ENCODE data around the gene CHRNA10. TPM values are rescaled to one million over a fixed set of nuclear protein-coding genes. Genes with fewer than 3 reads are reported as not detected.

The CHRNA10 gene
- total RNA-seq, 1 experiment from 2014 or later: 0.94 TPM

DNA sequence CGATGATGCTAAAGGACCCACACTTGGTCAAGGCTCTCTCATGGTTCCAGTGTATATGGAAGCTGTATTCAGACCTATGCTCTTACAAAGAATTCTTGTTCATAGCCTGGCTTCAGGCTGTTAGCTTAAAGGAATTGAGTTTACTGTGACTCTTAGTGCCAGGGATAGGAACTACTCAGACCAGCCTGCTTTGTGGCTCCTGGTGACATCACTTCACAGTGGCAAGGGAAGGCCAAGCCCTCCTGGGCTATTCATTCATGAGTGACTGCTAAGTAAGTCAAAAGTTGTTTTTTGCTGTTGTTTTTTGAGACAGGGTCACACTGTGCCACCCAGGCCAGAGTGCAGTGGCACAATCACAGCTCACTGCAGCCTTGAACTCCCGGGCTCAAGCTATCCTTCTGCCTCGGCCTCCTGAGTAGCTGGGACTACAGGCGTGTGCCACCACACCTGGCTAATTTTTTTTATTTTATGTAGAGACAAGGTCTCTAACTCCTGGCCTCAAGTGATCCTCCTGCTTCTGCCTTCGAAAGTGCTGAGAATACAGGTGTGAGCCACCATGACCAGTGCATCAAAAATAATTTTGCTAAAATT is 39.0 kb downstream of the CHRNA10 start:
- DNase-seq (ENCODE audit: low read depth): no peak

DNA sequence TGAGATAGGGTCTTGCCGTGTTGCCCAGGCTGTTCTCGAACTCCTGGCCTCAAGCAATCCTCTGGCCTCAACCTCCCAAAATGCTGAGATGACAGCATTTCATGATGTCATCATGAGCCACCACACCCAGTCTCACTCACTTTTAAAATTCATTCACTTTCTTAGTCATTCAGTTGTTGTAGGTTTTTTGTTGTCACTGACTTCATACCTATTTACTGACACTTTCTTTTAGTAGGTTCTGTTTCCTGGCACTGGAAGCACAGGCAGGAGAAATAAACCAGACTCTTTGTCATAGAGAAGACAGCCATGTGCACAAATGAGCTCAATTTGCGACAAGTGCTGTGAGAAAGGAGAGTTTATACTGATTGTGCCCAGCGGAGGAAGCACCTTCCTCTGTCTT is 39.9 kb downstream of the CHRNA10 start:
- peak; percentile 24 for DNase-seq (ENCODE audit: low read depth)

DNA sequence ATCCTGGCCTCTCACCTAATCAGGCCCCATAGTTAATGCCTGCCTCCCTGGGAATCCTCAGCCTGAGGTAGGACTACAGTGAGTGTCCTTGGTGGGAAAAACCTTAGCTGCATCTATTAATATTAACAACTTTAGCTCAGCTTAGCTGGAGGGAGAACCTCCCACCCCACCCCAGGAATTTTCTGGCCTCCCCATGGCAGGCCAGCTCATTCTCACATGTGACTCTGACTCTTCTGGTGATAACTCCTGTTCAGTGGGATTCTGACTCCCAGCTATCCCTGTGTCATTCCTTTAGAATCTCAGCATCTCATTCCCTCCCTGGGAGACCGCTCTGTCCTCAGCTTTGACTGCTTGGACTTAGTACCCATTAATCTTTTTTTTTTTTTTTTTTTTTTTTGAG is 43.9 kb downstream of the CHRNA10 start:
- DNase-seq (ENCODE audit: low read depth): peak; percentile 78

DNA sequence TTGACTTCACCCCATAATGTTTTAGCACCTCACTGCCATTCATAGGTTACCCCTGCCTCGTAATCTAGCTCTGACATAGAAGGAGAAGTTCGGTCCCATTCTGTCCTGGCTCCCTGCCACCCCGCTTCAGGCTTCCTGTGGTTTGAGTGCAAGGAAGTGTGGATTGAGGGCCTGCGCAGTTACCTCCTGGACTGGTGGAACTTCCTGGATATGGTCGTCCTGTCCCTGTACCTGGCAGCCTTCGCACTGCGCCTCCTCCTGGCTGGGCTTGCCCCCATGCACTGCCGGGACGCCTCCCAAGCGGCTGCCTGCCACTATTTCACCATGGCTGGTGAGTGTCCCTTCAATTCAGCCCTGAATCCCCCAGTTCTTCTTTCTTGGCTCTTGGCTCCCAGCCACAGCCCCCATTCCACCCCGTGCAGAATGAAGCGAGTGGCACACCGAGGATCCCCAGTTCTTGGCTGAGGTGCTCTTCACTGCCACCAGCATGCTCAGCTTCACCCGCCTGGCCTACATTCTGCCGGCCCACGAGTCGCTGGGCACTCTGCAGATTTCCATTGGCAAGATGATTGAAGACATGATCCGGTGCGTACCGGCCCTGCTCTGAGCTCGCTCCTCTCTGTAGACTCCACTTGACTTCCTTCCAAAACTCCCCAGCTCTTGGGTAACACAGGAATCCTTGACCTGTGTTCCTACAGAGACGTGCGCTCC is 44.8 kb downstream of the CHRNA10 start:
- DNase-seq (ENCODE audit: low read depth): no peak

DNA sequence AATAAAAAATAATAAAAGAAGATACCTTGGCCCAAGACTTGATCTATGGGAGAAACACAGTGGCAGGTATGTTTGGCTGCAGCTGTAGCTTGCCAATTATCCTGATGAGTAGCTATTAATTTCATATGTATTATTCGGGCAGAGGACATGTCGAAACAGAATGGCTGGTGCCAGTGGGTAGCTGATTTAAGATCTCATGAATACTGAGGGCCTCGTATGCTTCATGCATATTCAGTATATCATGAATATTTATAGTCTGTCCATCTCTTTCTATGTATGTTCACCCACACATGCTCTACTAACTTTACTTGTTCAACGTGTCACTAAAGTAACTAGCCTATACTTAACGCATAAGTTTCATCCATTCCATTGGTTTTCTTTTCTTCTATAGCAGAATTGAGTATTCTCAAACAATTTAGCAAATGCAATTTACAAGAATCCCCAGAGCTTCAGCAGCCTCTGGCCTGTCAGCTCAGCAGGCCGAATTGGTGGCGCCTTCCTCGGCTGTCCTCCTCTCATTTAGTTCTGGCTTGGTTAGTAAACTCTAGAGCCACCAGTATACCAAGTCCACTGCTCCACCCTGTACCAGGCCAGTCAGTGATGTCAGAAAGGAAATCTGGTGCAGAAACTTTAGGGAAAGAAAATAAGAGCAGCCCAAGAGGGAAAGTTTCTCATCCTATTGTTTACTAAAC is 47.3 kb downstream of the CHRNA10 start:
- DNase-seq (ENCODE audit: low read depth): no peak

DNA sequence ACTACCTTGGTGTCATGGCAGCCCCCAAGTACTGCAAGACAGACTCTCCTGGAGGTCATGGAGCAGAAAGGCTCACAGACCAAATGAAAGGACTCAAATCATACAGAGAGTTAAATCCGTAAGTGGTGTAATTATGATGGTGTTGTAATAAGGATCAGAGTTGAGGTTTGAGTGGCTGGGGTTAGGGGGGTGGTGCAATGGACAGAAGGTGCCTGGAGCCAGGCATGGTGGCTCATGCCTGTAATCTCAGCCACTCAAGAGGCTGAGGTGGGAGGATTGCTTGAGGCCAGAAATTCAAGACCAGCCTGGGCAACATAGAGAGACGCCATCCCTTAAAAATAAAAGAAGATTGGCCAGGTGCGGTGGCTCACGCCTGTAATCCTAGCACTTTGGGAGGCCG is 48.1 kb downstream of the CHRNA10 start:
- no peak for DNase-seq (ENCODE audit: low read depth)

DNA sequence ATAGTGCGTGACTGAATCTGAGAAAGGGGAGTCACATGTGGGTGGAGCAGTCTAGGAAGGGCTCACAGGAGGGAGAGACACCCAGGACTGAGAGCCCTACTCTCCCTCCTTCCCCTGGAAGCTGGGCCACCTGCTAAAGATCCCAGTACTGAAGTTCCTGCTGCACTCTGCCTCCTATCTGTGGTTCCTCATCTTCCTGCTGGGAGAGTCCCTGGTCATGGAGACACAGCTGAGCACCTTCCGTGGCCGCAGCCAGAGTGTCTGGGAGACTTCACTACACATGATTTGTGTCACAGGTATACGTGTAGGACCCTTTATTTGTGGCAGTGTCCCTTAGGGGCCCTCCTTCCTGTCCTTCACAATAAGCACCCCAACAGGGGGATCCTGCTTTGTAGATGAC is 48.7 kb downstream of the CHRNA10 start:
- no peak for DNase-seq (ENCODE audit: low read depth)

DNA sequence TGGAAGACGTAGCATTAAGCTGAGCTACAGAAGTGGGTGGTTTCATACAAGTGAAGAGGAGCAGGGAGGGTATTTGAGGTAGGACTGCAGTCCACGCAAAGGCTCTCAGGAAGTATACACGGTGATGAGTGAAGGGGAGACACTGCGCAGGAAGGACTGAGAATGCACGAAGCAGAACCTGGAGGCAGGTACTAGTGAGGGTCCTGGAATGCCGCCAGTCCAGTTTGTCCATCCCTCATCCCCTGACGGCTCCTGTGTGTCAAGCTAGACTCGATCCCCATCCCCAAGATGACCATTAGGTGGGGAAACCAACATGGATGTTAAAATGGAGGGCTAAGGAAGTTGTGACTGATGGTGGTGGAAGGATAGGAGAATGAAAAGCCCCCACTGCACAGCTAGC is 53.2 kb downstream of the CHRNA10 start:
- DNase-seq (ENCODE audit: low read depth): no peak

DNA sequence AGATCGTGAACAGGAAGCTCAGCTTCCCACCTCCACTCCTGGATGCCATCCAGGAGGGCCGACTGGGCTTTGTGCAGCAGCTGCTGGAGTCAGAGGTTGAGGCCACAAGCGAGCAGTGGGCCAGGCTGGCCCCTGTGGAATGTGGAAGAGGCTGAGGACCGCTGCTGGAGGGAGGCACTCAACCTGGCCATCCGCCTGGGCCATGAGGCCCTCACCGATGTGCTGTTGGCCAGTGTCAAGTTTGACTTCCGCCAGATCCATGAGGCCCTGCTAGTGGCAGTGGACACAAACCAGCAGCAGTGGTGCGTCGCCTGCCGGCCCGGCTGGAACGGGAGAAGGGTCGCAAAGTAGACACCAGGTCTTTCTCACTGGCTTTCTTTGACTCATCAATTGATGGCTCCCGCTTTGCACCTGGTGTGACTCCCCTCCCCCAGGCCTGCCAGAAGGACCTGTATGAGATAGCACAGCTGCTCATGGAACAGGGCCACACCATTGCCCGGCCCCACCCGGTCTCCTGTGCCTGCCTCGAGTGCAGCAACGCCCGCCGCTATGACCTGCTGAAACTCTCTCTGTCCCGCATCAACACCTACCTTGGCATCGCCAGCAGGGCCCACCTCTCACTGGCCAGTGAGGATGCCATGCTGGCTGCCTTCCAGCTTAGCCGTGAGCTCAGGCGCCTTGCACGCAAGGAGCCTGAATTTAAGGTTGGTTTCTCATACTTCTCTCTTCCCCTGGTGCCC is 54.3 kb downstream of the CHRNA10 start:
- DNase-seq (ENCODE audit: low read depth): no peak

DNA sequence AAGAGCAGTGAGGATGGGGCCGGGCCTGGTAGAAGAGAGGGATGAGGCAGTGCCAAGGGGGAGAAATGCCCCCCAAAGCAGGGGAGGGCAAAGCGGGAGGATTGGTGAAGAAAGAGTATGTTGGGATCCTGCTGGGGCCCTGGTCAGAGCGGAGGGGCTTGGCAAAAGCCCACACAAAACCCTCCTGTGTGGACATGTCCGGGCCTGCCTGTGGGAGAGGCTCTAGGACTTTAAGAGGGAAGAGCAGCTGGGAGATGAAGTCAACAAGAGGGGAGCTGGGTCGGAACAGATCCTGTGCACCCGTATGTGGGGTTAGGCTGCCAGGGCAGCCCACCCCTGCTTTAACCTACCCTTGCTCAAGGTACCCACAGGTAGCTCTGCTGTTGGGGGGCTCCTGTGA is 55.2 kb downstream of the CHRNA10 start:
- no peak for DNase-seq (ENCODE audit: low read depth)

Other genes with a start within 250 kb of the CHRNA10 start
- not detected in 2 replicates for gene ART5, start 29.4 kb downstream of the CHRNA10 start, total RNA-seq (2014; rRNA removed; shearing (Covaris generic))
- not detected in 2 replicates for gene ART1, start 26.3 kb downstream of the CHRNA10 start, total RNA-seq (2014; rRNA removed; shearing (Covaris generic))
- gene NUP98, start 126.2 kb upstream of the CHRNA10 start, total RNA-seq (2014; rRNA removed; shearing (Covaris generic)): 110 and 133 TPM in 2 replicates
- 12.4 and 13.9 TPM in 2 replicates for gene PGAP2, start 137.2 kb upstream of the CHRNA10 start, total RNA-seq (2014; rRNA removed; shearing (Covaris generic))
- 46.6 and 67.0 TPM in 2 replicates for gene RHOG, start 169.6 kb upstream of the CHRNA10 start, total RNA-seq (2014; rRNA removed; shearing (Covaris generic))
- 35.6 and 37.6 TPM in 2 replicates for gene STIM1, start 184.3 kb upstream of the CHRNA10 start, total RNA-seq (2014; rRNA removed; shearing (Covaris generic))

Data from M059J (cell line).